ENCODE results near the gene UST. TPM values are rescaled to one million over a fixed set of nuclear protein-coding genes. Genes with fewer than 3 reads are reported as not detected.
A peak's percentile ranks its signal among the peaks of the same experiment; 100 is the strongest.

The UST gene
- total and polyA plus RNA-seq, 2 of the 8 experiments (the other 6 are each of a cell fraction or from before 2014, with no cell fraction given): 13.5 to 34.5 TPM

DNA sequence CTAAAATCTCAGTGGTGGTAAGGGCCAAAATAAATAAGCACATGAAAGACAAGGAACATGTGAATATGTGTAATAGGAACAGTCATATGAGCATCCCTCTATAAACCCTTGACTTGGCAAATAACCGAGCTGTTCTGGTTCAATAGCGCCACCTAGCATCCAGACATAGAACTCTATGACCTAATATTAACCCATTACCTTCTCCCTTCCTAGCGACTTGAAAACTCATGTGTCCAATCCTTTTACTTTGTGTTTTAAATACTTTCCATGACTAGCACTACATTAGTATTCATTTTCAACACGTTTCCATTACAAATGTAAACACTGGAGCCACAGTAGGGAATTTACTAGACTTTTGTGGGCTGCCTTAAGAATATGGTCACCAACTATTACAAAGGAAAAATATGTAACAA, 279.7 kb downstream of the UST start:
- ChIA-PET CTCF (ENCODE audit: partially characterized antibody) (interaction anchor here (0.6 to 6.2 kb wide), 45 partner anchors 10 to 827 kb away, joined by 3 to 52 read pairs (median 4); no protein-coding TSS in a partner anchor), POLR2A (ENCODE audit: partially characterized antibody) (no interaction called here)
- H3K4me3 ChIP-seq (ENCODE audit: extremely low read depth in 1 of 4, insufficient read depth in 2 of 4, low read depth in 3 of 4, low read length in 4 of 4): no peak overlapping the region
- H3K23ac ChIP-seq (ENCODE audit: insufficient read length): no peak overlapping the region
- 4% methylated on average over 4 of the region's 4 CpGs; no CpG with 5 or more reads in 1 of the 2 experiments for WGBS, 2 experiments (ENCODE audit: extremely low coverage in 1 of 2, insufficient coverage in 1 of 2, insufficient read length in 1 of 2, insufficient replicate concordance in 2 of 2, low coverage in 1 of 2, low lambda C conversion rate in 2 of 2, missing lambda C conversion rate in 1 of 2)
- no peak overlapping the region for H2BK20ac ChIP-seq (ENCODE audit: low read length)
- H4K5ac ChIP-seq (ENCODE audit: insufficient read length, low read depth, low read length): no peak overlapping the region
- H4K91ac ChIP-seq (replicated peaks; ENCODE audit: insufficient read length, low read length): no peak overlapping the region
- H2AFZ ChIP-seq (ENCODE audit: low read length): no peak overlapping the region
- no peak overlapping the region for H3K9ac ChIP-seq (replicated peaks in 1 of 4; ENCODE audit: extremely low read depth in 1 of 4, low read depth in 3 of 4, low read length in 3 of 4)
- H3K27ac ChIP-seq (ENCODE audit: low read depth, low read length): no peak overlapping the region
- H3K9me3 ChIP-seq (ENCODE audit: insufficient read depth in 2 of 2, low read depth in 1 of 2, low read length in 1 of 2): no peaks in the 10 kb centered on the region
- no peak overlapping the region for H4K8ac ChIP-seq (ENCODE audit: extremely low read depth, insufficient read depth, low read length)
- H3K4ac ChIP-seq (replicated peaks; ENCODE audit: insufficient read length, low read depth, low read length): no peak overlapping the region
- H2BK15ac ChIP-seq (ENCODE audit: low read length): no peak overlapping the region
- no peaks in the 10 kb centered on the region for H4K20me1 ChIP-seq (replicated peaks in 1 of 2; ENCODE audit: control insufficient read depth in 1 of 2, insufficient read depth in 2 of 2, low read length in 2 of 2)
- no peaks in the 10 kb centered on the region for H3K79me2 ChIP-seq (ENCODE audit: control insufficient read depth in 1 of 2, insufficient read depth in 2 of 2, low read length in 2 of 2)
- H3K18ac ChIP-seq (ENCODE audit: extremely low read depth, low read length): no peak overlapping the region
- no peak overlapping the region for H2AK5ac ChIP-seq (ENCODE audit: low read depth, low read length)
- no peak overlapping the region for H3K4me2 ChIP-seq (ENCODE audit: insufficient read depth in 1 of 2, low read depth in 2 of 2, low read length in 2 of 2)
- no peak overlapping the region for H3K56ac ChIP-seq (replicated peaks; ENCODE audit: insufficient read length, low read depth, low read length)
- H2BK120ac ChIP-seq (replicated peaks; ENCODE audit: low read depth, low read length): no peak overlapping the region
- no peak for DNase-seq (ENCODE audit: low read depth in 1 of 2, low spot score in 2 of 2)
- no peak overlapping the region for H2BK5ac ChIP-seq (ENCODE audit: low read depth, low read length)
- peaks cover 2 to 20% (median 15%) of the 10 kb centered on the region in 4 experiments; a peak in 7 of 8 replicates for H3K36me3 ChIP-seq (ENCODE audit: control insufficient read depth in 2 of 4, insufficient read depth in 4 of 4, low read length in 3 of 4)
- no peaks in the 10 kb centered on the region; the same call in 1 of the 2 replicates for H3K23me2 ChIP-seq (ENCODE audit: low read depth, low read length)
- FAIRE-seq: peak; percentile 94
- H3K27me3 ChIP-seq (replicated peaks in 1 of 4; ENCODE audit: control insufficient read depth in 3 of 4, extremely low read depth in 1 of 4, insufficient read depth in 3 of 4, low read length in 3 of 4): no peaks in the 10 kb centered on the region
- no peak overlapping the region for H2BK12ac ChIP-seq (ENCODE audit: low read depth, low read length)
- H3K79me1 ChIP-seq (ENCODE audit: low read depth, low read length): no peaks in the 10 kb centered on the region
- no peak overlapping the region for H3K14ac ChIP-seq (ENCODE audit: insufficient read length)
- H3K4me1 ChIP-seq (replicated peaks in 1 of 4; ENCODE audit: control insufficient read depth in 3 of 4, insufficient read depth in 4 of 4, low read length in 3 of 4): no peaks in the 10 kb centered on the region
- TF ChIP-seq SIX5 (IDR thresholded peaks at IDR 0.05; ENCODE audit: low read depth, low read length) (no peak), HDAC6 (IDR thresholded peaks at IDR 0.05; ENCODE audit: low read depth, low read length) (no peak), BACH1 (IDR thresholded peaks at IDR 0.05; ENCODE audit: low read length) (0 out of 2 replicates have a peak, but pooled peaks have one; percentile 4), POU5F1 (IDR thresholded peaks at IDR 0.05; ENCODE audit: low read depth, low read length) (no peak), RAD21 (IDR thresholded peaks at IDR 0.05 in 1 of 2, conservative IDR thresholded peaks at IDR 0.05 in 1 of 2; ENCODE audit: low read depth in 2 of 2, low read length in 2 of 2) (peak; percentile 86 to 89), ATF2 (IDR thresholded peaks at IDR 0.05; ENCODE audit: low read length) (peak; percentile 99), JUND (IDR thresholded peaks at IDR 0.05; ENCODE audit: low read length) (peak; percentile 90; the same call in 1 of the 2 replicates), MAFK (IDR thresholded peaks at IDR 0.05; ENCODE audit: low read depth, low read length) (0 out of 2 replicates have a peak, but pooled peaks have one; percentile 26)
- TF ChIP-seq, protein P1, sequence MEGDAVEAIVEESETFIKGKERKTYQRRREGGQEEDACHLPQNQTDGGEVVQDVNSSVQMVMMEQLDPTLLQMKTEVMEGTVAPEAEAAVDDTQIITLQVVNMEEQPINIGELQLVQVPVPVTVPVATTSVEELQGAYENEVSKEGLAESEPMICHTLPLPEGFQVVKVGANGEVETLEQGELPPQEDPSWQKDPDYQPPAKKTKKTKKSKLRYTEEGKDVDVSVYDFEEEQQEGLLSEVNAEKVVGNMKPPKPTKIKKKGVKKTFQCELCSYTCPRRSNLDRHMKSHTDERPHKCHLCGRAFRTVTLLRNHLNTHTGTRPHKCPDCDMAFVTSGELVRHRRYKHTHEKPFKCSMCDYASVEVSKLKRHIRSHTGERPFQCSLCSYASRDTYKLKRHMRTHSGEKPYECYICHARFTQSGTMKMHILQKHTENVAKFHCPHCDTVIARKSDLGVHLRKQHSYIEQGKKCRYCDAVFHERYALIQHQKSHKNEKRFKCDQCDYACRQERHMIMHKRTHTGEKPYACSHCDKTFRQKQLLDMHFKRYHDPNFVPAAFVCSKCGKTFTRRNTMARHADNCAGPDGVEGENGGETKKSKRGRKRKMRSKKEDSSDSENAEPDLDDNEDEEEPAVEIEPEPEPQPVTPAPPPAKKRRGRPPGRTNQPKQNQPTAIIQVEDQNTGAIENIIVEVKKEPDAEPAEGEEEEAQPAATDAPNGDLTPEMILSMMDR (IDR thresholded peaks at IDR 0.05; ENCODE audit: control extremely low read depth in 1 of 3, insufficient read depth in 1 of 3, low read depth in 1 of 3, low read length in 3 of 3): peak in 2 of 3 experiments; percentile 71 to 81; a peak in 3 of 4 replicates

Measured in H1 (cell line).